Spleen (tissue), 7 donors: ENCODE measurements around the gene ZGRF1.

ENCODE experiments used
- POLR2A ChIP-seq, 3 donors: fragments of 450-650 bp; IDR thresholded peaks; one replicate each; pipeline ENCODE4 v1.5.1; 2017; ENCODE audit warnings: antibody characterized with exemption in 3 of 3, mild to moderate bottlenecking in 1 of 3
- POLR2AphosphoS5 ChIP-seq, 3 donors: sonication (generic); formaldehyde crosslinking; IDR thresholded peaks; one replicate each; pipeline ENCODE4 v1.5.1; 2017; ENCODE audit warnings: antibody characterized with exemption in 3 of 3
- TF ChIP-seq, protein P1 (sequence below), 11 experiments: fragments of 200-600 bp in 7 of 11; fragments of 450-650 bp in 4 of 11; sonication (generic) in 4 of 11; IDR thresholded peaks in 8 of 11; conservative IDR thresholded peaks in 3 of 11; 1 replicate in 7 of 11; 2 replicates in 4 of 11; pipeline versions ENCODE4 v1.4.0 to v1.8.0; 2016 to 2021; ENCODE audit warnings: antibody characterized with exemption in 11 of 11, inconsistent platforms in 4 of 11, mild to moderate bottlenecking in 1 of 11
- donor health status: DM: no; HTN: no; CAD: no; lungs with moderate emphysema.
- donor health status: DM: no; HTN: no; CAD: no.
- donor health status: DM: no; HTN: no; CAD: no.

DNA sequence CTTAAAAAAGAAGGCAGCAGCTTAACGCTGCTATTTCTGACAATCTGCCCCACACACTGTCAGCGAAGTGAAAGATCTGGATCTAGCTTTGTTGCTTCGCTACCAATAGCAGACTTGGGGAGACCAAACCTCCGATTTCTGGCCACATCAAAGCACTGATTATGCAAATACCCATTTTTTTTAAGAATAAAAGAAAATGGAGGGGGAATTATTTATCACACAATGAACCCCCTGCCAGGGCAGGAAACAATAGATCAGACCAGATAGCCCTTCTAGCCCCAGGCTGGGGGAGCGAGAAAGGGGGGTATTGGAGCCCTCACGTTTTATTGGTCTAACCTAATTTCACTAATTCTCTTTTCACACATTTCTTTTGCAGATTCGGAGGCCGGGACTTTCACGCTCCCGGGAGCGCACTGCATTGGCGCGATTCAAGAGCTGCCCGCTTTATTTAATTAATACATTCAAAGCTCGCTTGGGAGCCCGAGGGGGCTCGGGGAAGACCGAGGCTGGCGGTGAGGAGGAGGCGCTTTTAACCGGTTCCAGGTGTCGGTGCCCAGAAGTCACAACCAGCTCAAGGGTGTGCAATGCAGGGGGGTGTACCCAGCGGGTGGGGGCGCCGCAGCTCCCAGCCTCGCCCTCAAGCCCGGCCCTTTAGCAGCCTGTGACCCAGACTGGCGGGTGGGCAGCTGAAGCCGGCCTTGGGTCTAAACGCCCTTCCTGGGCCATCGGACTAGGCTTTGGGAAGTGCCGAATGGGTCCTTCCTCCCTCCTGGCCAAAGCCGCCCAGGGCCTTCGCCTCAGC, 126.2 kb downstream of the ZGRF1 start:
- TF ChIP-seq, protein P1, sequence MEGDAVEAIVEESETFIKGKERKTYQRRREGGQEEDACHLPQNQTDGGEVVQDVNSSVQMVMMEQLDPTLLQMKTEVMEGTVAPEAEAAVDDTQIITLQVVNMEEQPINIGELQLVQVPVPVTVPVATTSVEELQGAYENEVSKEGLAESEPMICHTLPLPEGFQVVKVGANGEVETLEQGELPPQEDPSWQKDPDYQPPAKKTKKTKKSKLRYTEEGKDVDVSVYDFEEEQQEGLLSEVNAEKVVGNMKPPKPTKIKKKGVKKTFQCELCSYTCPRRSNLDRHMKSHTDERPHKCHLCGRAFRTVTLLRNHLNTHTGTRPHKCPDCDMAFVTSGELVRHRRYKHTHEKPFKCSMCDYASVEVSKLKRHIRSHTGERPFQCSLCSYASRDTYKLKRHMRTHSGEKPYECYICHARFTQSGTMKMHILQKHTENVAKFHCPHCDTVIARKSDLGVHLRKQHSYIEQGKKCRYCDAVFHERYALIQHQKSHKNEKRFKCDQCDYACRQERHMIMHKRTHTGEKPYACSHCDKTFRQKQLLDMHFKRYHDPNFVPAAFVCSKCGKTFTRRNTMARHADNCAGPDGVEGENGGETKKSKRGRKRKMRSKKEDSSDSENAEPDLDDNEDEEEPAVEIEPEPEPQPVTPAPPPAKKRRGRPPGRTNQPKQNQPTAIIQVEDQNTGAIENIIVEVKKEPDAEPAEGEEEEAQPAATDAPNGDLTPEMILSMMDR (IDR thresholded peaks at IDR 0.05 in 8 of 11, conservative IDR thresholded peaks at IDR 0.05 in 3 of 11): no peak
- TF ChIP-seq POLR2AphosphoS5 (IDR thresholded peaks at IDR 0.05) (no peak), POLR2A (IDR thresholded peaks at IDR 0.05) (no peak)
